Astrocyte of the cerebellum (primary cell): ENCODE results near the gene SPATA31A1.
"Not testable (repeated sequence)": the region's sequence is repeated elsewhere in the genome, so short reads cannot be mapped to it uniquely, and the experiment has no call there.

ENCODE experiments used
- DNase-seq: peaks from one replicate; pipeline ENCODE4 v3.0.0-alpha.2; 2011; ENCODE audit warnings: low read depth
- H3K4me3 ChIP-seq: 2 replicates; pipeline ENCODE4 v1.5.1; 2011; ENCODE audit warnings: mild to moderate bottlenecking, low read depth, low read length, moderate library complexity
- in situ Hi-C: cut with HindIII; loops from 2 replicates; pipeline ENCODE4 v1.10.0; 2017; ENCODE audit warnings: low sequenced_read_pairs

SPATA31A1 gene

DNA sequence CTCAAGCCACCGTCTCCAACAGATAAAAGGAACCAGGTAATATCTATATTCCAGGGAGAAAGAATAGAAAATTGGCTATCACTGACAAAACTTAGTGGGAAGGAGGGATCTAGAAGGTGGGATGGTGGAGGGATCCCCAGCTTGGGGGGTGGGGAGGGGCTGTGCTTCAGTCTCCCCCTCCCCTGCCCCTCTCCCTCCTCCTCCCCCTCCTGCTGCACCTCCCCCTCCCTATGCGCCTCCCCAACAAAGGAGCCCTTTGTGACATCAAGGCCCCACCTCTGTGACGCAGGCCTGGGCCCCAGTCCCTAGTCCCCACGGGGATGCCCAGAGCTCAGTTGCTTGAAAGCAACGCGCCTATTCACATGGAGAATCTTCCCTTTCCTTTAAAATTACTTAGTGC, at the start of gene SPATA31A1:
SPATA31A1 (plus strand) TSS at position 301 of the 400 bp plus-strand sequence; CDS start at position 363, 62 bp downstream.
- in situ Hi-C loops, DNase-seq, H3K4me3 ChIP-seq: not testable (repeated sequence)

DNA sequence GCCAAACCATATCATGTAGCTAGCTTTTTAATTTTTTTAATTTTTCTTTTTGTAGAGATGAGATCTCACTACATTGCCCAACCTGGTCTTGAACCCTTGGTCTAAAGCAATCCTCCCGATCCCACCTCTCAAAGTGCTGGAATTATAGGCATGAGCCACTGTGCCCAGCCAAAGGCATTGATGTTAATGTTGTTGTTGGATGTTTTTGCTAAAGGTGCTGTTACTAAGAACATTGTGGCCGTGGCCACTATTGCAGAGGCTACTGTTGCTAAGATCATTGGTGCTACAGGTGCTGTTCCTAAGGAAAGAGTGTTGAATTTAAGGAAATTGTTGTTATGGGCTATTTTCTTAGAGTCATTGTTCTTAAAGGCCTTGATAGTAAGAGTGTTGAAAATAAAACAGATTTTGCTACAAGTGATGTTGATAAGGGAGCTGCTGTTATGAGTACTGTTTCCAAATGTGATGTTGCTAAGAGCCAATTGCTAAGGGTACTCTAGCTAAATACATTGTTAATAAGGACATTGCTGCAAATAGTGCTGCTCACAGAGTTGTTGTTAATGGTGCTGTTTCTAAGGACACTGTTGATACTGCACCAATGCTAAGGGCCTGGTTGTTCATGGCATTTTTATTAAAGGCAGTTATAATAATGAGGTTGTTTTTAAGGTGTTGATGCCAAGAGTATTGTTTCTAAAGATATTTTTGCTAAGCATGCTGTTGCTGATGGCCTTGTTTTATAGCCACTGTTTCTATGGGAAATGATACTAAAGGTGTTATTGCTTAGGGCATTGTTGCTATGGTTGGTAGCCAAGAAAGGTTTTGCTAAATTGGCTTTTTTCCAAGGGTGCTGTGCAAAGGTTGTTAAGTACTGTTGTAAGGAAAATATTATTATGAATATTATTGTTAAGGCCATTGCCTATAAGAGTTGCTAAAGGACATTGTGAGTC, 52.1 kb downstream of the SPATA31A1 start:
- H3K4me3 ChIP-seq, DNase-seq, in situ Hi-C loops: not testable (repeated sequence)

DNA sequence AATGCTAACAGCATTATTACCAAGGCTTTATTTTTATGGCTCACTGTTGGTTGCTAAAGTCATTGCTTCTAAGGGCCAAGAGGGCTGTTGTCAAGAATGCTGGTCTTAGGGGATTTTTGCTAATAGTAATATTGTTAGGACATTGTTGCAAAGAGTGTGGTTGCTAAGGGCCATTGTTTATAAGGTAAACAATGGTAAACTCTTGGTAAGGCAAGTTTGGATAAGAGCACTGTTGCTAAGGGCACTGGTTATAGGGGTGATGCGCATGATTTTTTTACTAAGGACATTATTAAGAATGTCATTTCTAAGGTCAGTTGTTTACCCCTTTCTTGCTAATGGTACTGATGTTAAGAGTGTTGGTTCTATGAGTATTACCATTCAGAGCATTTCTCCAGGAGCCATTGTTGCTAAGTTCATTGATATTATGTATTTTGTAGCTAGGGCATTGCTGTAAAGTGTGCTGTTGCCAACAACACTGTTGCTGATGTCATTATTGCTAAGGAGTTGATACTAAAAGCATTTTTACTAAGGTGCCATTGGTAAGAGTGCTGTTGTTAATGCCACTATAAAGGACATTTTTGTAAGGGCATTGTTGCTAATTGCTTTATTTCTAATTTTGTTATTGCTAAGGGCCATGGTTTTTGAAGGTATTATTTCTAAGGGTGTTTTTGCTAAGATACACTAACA, 55.9 kb downstream of the SPATA31A1 start:
- DNase-seq, in situ Hi-C loops, H3K4me3 ChIP-seq: not testable (repeated sequence)
